OCI-LY3 (cell line): Measurements from ENCODE around the gene SLF2.

Experiments used
- CTCF ChIP-seq: fragments of 200-600, 300-600 bp; sonication (generic); IDR thresholded peaks from 2 replicates; pipeline ENCODE4 v1.5.1; 2014; ENCODE audit warnings: antibody characterized with exemption, low read length, low read depth
- EZH2phosphoT487 ChIP-seq: fragments of 200-600 bp; shearing (Covaris generic); IDR thresholded peaks from 2 replicates; pipeline ENCODE4 v1.6.1; 2018; ENCODE audit warnings: antibody characterized with exemption, mixed run types, low read depth

- TF ChIP-seq CTCF (no peak), EZH2phosphoT487 (no peak)
Observed at GRCh38 chr10:100943508-100943907, 30.7 kb downstream of the SLF2 start.
